NCI-H1436 (cell line): ENCODE measurements around the gene SUN5.

ENCODE experiments used
- DNase-seq: peaks from one replicate; lab custom pipeline; 2025; lab: John Stamatoyannopoulos, UW

Gene SUN5

DNA sequence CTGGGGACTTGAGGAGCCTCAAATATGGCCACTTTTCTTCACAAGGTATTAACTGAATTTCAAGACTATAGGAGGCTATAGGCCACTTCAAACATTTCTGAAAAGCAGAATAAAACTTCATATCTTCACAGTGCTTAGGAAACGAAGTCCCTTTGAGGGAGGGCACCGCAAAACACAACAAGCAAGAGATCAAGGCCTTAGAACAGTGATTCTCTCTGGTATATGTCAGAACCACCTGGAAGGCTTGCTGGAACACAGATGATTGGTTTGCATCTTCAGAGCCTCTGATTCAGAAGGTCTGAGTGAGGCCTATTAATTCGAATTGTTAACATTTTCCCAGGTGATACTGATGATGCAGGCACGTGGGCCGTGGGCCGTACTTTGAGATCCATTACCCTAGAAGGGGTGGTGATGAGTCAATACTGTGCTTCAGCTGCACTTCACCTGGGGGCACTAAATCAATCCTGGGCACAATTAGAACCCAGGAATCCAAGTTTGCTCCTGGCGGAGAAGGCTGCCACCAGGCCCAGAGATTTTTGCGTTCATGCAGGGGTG is 10.7 kb downstream of the SUN5 start:
- DNase-seq: no peak

DNA sequence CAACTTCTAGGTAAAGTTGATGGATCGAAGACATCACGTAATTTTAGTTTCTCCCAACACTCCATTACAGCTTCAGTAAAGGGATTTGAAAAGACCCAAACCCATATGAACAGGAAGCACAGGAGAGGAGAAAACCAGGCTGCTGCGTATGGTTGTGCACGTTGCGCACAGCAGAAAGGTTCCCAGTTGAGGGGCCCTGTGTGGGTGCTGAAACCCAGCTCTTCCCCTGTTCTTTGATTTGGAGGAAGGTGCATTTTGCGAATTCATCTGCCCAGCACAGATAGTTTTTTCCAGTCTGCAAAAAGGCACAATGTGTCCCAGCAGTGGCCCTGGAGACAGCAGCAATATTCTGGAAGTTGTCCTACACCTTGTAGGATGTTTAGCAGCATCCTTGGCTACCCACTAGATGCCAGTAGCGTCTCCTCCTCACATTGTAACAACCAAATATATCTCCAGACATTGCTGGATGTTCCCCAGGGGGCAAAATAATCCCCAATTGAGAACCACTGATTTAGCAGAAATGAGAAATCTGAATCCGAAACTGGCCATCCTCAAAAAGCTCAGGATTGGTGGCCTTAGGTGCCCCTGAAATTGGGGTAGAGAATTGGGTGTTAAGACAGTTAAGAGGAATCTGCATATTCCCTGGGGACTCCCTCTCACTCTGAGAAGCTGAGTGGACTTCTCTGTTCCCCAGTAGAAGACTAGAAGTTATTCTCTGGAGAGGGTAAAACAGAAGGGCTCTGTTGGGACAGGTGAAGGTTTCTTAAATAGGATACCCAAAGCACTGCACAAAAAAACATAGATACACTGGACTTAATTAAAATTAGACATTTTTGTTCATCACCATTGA is 12.2 kb downstream of the SUN5 start:
- DNase-seq: no peak

DNA sequence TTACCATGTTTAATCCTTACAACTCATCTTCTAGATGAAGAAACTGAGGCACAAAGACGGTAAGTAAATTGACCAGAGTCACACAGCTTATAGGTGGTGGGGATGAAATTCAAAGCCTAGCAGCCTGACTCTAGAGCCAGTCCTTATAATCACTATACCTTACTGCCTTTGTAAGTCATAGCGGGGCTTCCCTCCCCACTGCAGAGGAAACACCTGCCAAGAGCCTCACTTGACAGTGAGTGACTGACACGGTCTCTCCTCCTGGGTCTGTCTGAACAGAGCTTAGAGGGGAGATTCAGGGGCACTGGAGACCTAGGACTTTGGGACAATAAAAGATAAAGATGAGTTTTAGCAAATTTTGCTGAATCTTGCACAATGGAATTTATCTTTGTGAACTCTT is 12.8 kb downstream of the SUN5 start:
- DNase-seq: no peak

DNA sequence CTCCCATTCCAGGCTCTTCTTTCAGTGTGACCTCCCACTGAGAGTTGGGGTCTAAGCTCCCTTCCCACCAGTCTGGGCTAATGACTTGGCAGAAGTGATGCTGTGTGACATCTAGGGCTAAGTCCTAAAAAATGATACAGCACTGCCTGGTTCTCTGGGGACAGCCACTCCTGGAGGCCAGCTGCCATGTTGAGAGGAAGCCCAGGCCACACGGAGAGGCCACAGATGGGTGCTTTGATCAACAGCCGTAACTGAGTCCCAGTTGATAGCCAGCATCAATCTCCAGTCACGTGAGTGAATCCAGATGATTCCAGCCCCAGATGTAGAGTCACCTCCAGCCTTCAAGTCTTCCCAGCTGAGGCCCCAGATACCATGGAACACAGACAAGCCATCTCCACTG is 13.8 kb downstream of the SUN5 start:
- no peak for DNase-seq

DNA sequence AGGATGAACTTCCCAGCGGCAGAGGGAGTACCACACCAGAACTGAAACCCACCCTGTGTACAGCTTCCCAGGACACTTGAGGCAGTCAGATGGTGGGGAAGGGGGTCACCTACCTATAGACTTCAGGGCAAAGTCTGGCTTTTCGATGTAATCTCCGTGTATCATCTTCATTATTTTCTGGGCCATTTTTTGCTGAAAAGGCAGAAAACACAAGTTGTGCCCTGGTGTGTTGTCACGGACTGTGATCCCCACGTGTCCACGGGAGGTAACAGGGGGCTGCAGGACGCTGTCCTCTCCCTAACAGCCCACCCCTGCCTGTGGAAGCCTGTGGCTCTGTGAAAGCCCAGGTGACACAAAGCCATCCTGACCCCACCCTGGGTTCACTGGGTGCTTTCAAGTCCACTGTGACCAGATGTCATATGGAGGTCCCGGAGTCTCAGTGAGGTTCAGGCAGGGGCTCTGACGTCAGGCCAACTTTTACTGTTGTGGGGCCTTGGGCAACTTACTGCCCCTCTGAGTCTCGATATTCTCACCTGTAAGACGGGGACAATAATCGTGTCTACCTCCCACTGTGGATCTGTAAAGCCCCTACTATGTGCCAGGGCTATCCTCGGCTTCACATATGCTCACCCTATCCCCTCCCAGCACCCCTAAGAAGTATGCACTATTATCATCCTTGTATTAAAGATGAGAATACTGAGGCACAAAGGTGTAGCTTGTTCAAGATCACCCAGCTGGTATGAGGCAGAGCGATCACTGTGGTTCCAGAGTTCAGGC is 14.5 kb downstream of the SUN5 start:
- DNase-seq: no peak

DNA sequence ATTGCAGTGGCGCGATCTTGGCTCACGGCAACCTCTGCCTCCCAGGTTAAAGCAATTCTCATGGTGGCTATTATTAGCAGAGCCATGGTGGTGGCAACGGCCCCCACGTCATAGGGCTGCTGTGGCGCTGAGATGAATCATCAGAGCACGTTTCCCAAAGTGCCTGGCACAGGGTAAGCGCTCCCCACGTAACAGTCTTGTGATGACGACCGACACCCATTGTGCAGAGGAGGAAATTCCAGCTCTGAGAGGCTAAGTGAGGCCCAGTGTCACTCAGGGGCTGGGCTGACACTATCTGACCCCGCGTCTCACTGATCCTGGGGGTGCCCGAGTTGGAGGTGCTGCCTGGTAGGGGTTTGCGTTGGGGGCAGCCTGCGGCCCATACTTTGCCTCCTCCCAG is 16.2 kb downstream of the SUN5 start:
- no peak for DNase-seq

DNA sequence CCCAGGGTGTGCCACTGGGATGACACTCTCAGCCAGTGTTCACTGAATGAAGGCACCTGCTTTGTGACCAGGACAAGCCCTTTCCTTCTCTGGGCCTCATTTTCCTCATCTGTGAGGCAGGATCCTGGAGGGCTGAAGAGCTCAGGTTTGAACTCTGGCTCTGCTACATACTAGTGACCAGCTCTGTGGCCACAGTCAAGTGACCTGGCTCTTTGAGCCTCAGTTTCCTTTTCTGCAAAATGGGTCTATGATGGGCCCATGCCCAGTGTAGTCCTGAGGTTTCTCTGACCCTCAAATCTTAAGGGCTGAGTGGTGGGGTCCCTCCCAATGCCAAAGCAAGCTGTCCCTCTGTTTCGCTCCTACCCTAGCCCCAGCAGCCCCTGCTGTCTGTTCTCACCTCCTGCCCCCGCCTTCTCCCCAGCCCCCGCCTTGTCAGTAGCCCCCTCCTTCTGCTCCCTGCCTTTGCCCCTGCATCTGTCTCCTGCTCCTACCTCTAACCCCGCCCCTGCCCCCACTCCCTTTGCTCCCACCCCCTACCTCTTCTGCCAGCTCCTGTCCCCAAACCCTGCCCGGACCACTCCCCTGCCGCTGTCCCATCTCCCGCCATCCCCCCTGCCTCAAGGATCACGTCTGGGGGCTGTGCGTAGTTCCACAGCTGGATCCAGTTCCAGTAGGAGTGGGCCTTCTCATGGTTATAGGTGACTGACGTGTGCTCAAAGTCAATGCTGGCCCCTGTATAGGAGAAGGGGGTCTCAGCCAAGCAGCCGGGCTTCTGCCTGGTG is 17.0 kb downstream of the SUN5 start:
- no peak for DNase-seq

DNA sequence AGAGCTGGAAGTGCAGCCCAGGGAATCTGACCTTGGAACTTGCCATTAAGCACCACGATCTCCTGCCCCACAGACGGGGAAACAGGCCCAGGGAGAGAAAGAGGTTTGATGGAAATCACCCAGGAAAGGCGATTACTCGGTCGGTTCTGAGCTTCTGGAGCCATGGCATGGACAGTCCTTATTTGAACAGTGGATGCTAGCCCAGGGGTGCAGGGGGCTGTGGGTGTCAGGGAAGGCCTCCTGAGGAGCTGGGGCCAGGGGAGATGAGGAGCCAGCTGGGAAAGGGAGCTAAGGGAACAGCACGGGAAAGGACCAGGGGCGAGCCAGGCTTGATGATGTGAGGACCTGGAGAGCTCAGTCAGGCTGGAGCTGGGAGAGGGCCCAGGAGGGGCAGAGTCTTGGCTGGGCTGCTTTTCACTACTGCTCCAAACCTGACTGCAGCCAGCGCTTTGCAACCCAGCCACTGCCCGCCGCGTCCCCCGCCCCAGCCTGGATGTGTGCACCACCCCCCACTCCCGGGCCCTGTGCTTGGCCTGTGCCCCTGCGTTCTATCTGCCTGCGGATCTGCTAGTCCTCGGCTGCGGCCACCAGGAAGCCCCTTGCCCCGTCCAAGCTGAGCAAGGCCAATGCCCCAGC is 17.8 kb downstream of the SUN5 start:
- DNase-seq: no peak

DNA sequence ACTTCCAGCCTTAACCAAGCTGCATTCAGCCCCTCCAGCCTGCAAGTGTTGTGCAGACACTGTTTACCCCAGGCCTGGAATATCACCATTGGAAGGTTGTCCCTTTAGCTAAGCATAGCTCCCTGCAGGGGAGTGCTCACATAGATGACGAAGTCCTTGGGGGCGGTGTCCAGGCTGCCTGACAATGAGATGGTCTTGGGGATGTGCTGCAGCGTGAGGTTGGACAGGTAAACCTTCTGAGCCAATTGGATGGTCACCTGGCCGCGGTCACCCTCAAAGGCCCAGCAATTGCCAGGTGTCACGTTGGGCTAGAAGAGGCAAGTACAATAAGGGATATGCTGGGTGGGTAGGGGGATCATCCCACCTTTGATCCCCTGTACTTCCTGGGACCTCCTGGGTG is 18.6 kb downstream of the SUN5 start:
- DNase-seq: no peak

DNA sequence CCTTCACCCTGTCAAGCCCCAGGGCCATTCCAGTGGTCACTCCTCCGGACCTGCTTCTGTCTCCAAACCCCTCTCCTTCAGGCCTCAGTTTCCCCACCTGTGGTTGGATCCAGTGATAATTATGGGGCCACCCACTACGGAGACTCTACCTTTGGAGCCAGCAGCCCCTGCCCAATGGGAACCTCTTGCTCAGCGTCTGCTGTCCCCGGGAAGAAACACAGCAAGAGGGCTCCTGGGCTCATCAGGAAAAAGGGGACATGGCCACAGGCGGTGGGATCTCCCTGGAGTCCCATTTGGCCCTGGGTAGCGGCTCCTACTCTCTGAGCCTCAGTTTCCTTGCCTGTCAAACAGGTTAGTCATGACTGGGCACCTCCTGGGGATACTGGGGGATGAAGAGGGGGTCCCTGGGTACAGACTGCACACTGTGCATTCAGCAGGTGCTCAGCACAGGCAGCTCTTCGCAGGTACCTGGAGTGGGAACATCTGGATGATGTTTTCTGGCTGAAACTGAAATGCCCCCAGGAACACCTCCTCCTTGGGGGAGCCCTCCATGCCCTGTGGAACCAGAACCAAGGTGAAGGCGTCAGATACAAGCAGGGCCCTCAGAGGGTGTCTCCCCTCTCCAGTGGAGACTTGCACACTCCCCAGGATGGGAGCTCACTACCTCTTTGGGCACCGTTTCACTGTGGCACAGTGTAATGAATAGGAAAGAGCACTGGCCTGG is 19.4 kb downstream of the SUN5 start:
- no peak for DNase-seq

DNA sequence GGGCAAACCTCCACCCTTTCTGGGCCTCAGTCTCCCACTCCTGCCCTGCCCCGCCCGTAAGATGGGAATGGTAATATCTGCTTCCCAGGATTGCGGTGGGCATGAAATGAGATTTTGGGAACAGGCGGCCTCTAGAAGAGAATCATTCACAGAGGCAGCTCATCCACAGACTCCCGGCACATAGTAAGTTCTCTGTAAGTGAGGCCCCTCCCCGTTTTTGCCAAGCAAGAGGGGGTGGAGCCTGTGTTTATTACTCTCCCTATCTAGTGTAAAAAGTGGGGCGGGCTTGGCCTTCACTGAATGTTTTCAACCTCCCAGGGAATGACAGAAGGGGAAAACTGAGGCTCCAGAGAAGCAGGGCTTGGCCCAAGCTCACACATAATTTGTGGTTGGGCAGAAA is 20.0 kb downstream of the SUN5 start:
- DNase-seq: no peak

DNA sequence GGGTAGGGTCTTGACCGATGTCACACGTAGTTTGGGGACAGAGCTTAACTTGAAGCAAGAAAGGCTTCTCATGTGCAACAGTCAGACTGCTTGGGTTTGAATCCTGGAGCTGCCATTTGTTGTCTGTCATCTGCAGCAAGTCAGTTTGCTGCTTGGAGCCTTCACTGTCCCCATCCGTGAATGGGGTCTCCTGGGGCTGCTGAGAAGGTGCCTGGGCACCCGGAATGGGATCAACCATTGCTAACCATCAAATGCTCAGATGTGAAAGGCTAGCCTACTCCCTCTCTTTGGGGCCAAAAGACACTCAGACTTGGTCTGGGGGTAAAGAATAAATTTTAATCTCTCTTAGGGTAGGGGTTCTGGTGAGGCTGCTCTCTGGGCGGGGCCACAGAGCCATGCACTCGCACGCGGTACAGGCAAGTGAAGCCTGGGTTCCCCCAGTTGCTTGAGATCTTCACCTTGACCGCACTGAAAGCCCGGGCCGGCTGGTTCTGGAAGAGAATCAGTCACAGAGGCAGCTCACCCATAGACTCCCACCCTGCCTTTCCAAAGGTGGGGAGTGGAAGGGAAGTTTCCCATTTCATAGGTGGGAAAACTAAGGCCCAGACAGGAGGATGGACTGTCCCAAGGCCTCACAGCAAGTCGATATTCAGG is 20.6 kb downstream of the SUN5 start:
- no peak for DNase-seq

DNA sequence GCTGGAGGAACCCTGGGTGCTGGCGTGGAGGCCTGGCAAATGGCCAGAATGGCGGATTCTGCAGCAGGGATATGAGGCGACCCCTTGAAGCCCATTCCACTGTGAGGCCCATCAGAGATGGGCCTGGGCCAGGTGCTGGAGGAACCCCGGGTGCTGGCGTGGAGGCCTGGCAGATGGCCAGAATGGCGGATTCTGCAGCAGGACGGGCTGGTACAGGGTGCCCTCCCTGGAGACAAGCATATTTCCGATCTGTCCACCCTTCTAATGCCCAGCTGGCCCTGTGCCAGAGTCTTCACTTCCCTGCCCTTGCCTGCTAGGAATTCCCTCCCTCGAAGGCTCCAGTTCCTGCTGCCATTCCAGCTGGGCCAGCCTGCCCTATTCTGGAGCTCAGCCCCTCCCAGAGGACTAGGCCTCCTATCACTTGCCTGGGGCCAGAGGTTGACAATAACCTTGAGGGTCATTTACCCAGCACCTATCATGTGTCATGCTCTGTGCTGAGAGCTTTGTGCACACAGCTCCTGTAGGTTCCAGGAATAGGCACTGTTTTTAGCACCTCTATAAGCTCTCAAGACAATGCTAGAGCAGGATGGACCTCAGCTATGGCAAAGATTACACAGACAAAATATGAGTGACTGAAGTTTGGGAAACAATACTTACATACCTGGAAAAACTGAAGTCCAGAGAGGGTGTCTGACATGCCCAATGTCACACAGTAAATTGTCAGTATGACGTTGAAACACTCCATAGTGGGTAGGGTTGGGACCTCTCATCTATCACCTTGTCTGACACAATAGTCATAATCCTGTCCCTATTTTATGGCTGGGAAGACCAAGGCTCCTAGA is 21.4 kb downstream of the SUN5 start:
- DNase-seq: no peak

DNA sequence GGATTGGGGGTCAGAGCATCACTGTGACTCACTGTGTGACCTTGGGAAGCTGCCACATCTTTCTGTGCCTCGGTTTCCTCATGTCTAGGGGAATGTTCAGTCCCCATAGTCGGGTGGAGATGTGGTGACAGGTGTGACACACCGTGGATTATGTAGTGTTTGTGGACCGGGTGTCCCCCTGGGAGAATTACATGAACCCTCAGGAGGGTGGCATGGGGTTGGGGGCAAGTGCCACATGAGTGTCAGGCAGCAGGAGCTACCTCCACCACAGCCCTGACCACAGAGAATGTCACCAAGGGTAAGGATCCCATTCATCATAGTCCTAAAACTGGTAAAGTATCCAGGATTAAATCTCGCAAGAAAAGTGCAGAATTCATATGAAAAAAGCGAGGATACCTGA is 23.2 kb downstream of the SUN5 start:
- no peak for DNase-seq

DNA sequence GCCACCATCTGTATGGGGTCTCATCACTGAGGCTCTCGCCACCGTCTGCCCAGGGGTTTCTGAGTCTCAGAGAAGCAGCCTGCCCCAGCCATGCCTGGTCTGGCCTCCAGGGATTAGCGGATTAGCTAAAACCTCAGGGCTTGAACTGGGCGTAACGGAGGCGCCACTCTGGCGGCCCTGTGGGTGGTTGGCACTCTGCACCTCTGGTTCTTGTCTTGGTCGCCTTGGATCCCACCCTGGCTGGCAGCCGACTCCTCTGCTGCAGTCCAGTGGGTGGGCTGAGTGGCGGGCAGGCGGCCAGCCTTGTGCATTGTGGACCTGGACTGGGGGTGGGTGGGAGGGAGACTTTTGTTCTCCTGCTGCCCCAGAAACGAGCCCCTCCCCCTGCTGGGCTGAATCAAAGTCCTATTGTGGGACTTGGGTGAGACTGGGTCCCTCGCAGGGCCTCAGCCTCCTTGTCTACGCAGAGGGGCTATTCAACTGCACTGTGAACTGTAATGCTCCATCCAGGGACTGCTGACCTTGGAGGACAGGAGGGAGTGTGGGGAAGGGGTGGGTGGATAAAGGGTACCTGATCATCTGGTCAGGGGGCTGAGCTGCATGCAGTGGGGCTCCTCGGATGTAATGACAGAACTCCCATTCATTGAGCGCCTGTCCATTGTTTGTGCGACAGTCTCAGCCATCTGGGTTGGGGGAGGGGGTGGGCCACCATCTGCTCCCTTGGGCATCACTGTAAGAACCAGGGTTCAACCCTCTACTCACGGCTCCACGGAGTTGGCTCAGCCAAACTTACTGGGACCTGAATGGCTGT is 23.9 kb downstream of the SUN5 start:
- DNase-seq: no peak

DNA sequence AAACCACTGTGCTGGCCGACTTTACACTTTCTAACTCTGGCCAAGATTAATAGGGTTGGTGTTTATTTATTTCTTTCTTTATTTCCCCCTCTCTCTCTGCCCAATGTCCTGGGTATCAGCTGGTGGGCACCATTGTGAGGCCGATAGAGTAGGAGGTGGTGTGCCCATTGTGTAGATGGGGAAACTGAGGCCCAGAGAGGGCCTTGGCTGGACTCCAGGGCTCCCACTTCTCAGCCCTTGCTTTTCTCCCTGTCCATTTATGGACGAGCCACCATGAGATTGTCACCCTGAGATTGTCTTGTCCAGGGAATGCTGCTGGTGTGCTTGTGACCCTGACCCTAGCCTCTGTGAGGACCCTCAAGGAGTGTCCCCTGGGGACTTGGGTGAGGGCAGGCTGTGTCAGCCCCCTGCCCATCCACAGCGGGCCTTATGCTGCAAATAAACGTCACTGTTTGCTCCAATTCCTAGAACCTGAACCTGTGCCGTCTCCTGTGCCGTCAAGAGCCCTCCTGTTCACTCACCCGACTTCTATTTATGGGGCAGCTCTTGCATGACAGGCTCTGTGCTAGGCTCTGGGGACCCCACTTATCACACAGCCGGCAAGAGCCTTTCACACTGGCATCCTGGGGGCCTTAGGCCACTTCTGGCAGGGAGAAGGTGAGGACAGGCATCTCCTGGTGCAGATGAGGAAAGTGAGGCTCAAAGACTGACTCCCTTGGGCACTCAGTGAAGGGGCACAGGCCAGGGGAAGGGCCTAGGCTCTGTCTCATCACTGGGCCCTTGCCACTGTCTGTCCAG is 24.8 kb downstream of the SUN5 start:
- DNase-seq: no peak

DNA sequence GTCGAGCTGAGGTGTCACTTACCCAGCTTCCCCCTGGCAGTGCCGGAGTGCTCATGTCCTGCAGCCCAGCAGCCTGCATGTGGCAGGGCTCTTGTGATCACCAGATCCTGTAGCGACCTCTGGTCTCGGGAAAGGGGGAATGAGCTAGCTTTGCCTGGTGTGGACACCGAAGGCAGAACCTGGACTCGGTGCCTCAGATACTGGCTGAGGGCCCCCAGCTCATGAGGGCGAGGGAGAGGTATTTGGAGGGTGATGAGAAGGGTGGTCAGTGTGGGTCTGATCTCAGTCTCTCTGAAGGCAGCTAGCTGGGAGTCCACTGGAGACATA is 26.3 kb downstream of the SUN5 start:
- DNase-seq: no peak
